Measurements from ENCODE around the gene PRKACA.

Gene PRKACA

DNA sequence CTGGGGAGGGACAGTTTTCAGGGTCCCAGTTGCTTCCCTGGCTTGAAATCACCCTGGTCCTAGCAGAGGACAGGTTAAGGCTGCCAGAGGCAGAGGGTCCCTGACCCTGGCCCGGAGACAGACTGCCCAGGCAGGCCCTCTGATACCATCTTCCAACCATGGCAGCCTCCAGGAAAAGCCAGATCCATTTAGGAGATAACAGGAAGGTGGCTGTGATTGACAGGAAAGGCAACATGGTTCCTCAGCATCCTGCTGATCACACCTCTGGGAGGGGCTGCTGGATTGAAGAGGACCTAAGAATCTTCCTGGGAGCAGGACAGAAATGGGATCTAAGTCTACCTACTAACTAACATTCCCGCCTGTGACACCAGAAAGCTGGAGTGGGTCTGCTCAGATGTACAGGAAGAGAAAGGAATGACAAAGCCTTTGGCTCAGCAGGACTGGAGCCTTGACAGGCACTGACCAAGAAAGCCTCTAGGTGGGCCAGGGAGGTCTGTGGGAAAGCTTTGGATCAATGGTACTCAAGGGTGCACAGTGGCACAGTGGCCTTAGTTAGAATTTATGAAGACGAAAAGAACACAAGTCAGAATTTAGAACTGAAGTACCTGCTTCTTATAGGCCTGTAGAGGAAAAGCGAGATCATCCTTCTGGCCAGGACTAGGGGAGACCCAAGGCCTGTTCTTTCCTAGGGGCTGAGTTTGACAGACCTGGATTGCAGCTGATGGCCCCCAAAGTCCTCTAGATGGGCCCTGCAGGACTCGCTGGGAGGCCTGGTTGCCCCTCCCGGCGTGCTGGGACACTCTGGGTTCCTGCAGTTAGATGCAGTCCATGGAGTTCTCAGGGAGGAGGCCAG is 2.3 kb upstream of the PRKACA start:
- H3K9ac ChIP-seq (ENCODE audit: low read length): peak overlapping the region; percentile 7
- H3K4me3 ChIP-seq (ENCODE audit: low read length): no peak overlapping the region
- H3K4me1 ChIP-seq (ENCODE audit: control insufficient read depth, insufficient read depth, low read length): peaks cover 19% of the 10 kb centered on the region
- no peaks in the 10 kb centered on the region for H3K27me3 ChIP-seq (ENCODE audit: control insufficient read depth, insufficient read depth, low read length)
- H3K27ac ChIP-seq (ENCODE audit: low read depth, low read length): peak overlapping the region; percentile 54
- H3K36me3 ChIP-seq (ENCODE audit: control insufficient read depth, insufficient read depth, low read length): no peaks in the 10 kb centered on the region

DNA sequence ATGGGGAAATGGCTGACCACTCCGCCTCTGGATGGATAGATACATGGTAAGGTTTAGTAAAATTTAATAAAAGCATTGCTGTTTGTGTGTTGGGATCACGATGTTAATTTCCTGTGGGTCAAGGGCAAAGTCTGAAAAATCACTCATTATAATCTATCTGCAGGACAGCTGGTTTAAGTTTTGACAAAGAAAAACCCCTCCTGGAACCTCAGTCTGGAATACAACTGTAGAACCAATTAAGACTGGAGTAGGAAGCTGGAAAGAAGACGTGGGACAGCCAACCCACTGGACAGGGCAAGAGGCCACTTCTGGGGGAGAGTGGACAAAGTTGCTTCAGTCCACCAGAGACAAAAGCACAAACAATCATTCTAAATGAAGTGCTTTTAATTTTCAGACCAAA is 1.6 kb upstream of the PRKACA start:
- peak overlapping the region; percentile 95 for H3K27ac ChIP-seq (ENCODE audit: low read depth, low read length)
- H3K36me3 ChIP-seq (ENCODE audit: control insufficient read depth, insufficient read depth, low read length): no peaks in the 10 kb centered on the region
- peaks cover 19% of the 10 kb centered on the region for H3K4me1 ChIP-seq (ENCODE audit: control insufficient read depth, insufficient read depth, low read length)
- H3K9ac ChIP-seq (ENCODE audit: low read length): peak overlapping the region; percentile 86
- H3K4me3 ChIP-seq (ENCODE audit: low read length): no peak overlapping the region
- no peaks in the 10 kb centered on the region for H3K27me3 ChIP-seq (ENCODE audit: control insufficient read depth, insufficient read depth, low read length)

DNA sequence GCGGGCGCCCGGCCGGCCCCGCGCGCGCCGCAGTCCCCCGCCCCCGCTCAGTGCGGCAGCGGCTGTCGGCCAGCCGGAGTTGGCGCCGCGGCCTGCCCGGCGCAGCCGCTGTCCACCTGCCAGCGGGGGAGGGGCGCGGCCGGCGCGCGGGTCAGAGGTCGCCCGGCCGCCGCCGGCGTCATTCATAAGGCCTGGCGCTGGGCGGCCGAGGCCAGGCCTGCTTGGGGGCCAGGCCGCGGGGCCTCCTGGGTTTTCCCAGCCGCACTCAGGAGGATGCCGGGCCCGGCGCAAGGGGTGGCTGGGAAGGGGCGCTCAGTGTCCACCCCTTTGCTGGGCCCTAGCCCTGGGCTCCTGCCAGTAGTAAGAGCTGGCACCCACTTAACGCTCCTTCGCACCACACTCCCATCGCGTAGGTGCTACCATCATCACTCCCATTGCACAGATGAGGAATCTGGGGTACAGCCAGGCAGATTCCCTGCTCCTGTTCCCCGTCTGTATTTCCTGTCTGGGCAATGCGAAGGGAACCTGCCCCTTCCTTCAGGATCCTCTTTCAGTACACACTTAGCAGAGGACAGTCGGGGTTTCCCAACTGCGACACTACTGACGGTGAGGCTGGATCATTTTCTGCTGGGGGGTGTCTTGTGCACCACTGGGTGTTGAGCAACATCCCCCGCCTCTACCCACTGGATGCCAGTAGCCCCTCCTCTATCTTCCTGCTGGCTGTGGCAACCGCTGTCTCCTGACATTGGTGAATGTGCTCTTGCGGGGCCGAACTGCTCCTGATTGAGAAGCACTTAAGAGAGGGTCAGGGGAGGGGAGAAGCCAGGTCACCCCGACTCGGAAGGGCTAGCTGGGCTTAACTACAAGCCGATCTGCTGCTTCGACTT is 846 bp upstream of the PRKACA start:
- Histone ChIP-seq H3K36me3 (ENCODE audit: control insufficient read depth, insufficient read depth, low read length) (no peaks in the 10 kb centered on the region), H3K9ac (ENCODE audit: low read length) (peak overlapping the region; percentile 86), H3K4me1 (ENCODE audit: control insufficient read depth, insufficient read depth, low read length) (peaks cover 23% of the 10 kb centered on the region), H3K27ac (ENCODE audit: low read depth, low read length) (peak overlapping the region; percentile 95), H3K27me3 (ENCODE audit: control insufficient read depth, insufficient read depth, low read length) (no peaks in the 10 kb centered on the region), H3K4me3 (ENCODE audit: low read length) (peak overlapping the region; percentile 72)

DNA sequence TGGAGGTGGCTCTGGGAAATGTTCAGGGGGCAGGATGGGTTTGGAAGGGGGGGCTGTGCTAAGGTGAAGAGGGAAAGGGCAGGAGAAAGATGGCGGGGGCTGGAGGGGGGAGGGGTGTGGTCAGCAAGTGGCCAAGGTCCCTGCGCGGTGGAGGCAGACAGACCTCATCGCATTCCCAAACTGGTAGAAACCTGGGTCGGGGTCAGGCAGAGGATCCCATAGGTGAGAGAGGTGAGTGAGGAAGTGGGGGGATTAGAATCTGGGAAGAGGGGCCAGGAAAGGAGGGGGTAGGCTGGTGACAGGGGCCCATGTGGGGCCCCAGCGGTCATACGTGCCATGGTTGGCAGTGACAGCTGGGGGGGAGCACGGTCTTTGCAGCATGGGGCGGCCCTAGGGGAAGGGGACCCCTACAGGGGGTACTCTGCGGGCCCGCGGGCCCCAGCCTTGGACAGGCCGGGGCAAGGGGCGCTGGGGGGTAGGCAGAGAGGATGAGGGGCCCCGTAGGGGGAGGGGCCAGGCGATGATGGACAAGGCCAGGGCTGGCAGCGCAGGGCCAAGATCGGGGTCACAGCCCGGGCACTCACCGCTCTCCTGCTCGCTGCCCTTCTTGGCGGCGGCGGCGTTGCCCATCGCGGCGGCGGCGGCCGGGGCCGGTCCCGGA is 514 bp downstream of the PRKACA start:
- no peaks in the 10 kb centered on the region for H3K27me3 ChIP-seq (ENCODE audit: control insufficient read depth, insufficient read depth, low read length)
- H3K9ac ChIP-seq (ENCODE audit: low read length): peak overlapping the region; percentile 13
- no peaks in the 10 kb centered on the region for H3K36me3 ChIP-seq (ENCODE audit: control insufficient read depth, insufficient read depth, low read length)
- peaks cover 33% of the 10 kb centered on the region for H3K4me1 ChIP-seq (ENCODE audit: control insufficient read depth, insufficient read depth, low read length)
- H3K27ac ChIP-seq (ENCODE audit: low read depth, low read length): peak overlapping the region; percentile 63
- H3K4me3 ChIP-seq (ENCODE audit: low read length): peak overlapping the region; percentile 74

DNA sequence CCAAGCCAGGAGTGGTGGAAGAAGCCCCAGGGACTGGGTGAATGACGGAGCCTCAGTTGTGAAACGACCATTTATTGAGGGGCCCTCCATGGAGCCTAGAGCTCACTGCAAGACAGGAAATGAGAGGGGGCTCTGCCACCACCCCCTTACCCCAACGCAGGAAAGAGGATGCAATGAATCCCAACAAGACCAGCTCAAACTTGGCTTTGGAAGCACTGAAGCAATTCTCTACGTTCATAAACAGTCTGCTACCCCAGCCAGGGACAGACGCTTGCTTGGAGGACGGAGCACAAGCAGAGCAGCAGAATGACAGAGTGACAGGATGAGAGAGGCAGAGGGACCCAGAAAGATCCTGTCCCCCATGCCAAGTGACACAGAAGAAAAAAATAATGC is 1.0 kb downstream of the PRKACA start:
- peaks cover 33% of the 10 kb centered on the region for H3K4me1 ChIP-seq (ENCODE audit: control insufficient read depth, insufficient read depth, low read length)
- no peaks in the 10 kb centered on the region for H3K36me3 ChIP-seq (ENCODE audit: control insufficient read depth, insufficient read depth, low read length)
- H3K27ac ChIP-seq (ENCODE audit: low read depth, low read length): peak overlapping the region; percentile 28
- peak overlapping the region; percentile 13 for H3K9ac ChIP-seq (ENCODE audit: low read length)
- H3K27me3 ChIP-seq (ENCODE audit: control insufficient read depth, insufficient read depth, low read length): no peaks in the 10 kb centered on the region
- peak overlapping the region; percentile 74 for H3K4me3 ChIP-seq (ENCODE audit: low read length)

DNA sequence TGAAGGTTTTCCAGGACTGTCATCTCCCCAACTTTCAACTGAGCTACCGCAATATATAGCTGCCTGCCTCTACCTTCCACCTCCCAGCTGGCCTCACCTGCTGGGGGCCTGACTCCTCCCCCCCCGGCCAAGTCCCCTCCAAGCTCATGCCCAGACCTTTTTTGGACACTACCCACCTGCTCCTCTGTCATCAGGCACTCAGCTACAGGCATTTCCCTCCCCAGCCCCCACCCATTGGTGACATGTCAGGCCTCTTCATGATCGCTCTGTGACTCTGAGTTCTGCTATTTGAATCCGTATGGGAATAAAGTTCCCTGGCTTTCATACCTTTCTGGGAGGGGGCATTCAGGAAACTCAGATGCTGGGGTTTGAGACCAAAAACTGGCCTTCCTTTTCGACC is 1.8 kb downstream of the PRKACA start:
- Histone ChIP-seq H3K36me3 (ENCODE audit: control insufficient read depth, insufficient read depth, low read length) (no peaks in the 10 kb centered on the region), H3K4me1 (ENCODE audit: control insufficient read depth, insufficient read depth, low read length) (peaks cover 33% of the 10 kb centered on the region), H3K9ac (ENCODE audit: low read length) (no peak overlapping the region), H3K27ac (ENCODE audit: low read depth, low read length) (no peak overlapping the region), H3K4me3 (ENCODE audit: low read length) (no peak overlapping the region), H3K27me3 (ENCODE audit: control insufficient read depth, insufficient read depth, low read length) (no peaks in the 10 kb centered on the region)

DNA sequence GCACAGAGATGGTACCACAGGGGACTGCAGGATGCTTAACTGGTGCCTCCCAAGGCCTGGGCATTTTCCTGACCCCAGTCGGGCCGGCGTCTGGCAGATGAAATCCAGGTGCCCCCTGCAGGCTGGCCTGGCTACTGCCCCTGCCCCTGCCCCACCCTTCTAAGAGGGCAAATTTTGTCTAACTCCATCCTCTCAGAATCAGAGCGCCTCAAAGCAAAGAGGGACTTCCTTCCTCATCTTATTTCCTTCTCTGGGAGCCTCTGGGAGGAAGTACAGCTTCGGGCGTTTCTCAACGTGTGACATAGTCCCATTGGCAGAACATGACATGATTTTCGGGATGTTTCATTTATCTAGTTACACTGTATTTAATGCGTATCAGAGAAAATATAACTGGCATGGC is 2.7 kb downstream of the PRKACA start:
- Histone ChIP-seq H3K4me3 (ENCODE audit: low read length) (no peak overlapping the region), H3K27me3 (ENCODE audit: control insufficient read depth, insufficient read depth, low read length) (no peaks in the 10 kb centered on the region), H3K9ac (ENCODE audit: low read length) (no peak overlapping the region), H3K4me1 (ENCODE audit: control insufficient read depth, insufficient read depth, low read length) (peaks cover 33% of the 10 kb centered on the region), H3K27ac (ENCODE audit: low read depth, low read length) (no peak overlapping the region), H3K36me3 (ENCODE audit: control insufficient read depth, insufficient read depth, low read length) (no peaks in the 10 kb centered on the region)

DNA sequence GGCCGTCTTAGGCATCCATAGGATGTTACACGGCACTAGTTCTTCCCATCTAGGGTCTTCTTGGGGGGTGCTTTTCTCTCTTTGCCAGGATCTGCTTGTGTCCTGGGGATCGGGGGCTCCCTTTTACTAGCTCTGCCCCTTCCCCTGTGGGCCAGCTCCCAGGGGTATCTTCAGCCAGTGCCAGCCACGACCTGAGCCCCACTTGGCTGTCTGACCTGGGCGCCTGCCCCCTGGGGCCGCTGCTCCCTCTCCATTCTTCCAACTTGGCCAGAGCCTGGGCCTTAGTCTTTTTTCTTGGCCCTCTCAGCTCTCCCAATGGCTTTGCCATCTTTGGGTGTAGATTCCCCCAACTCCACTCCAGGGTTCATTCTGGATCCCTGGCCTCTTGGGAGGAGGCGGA is 3.1 kb downstream of the PRKACA start:
- H3K36me3 ChIP-seq (ENCODE audit: control insufficient read depth, insufficient read depth, low read length): no peaks in the 10 kb centered on the region
- no peaks in the 10 kb centered on the region for H3K27me3 ChIP-seq (ENCODE audit: control insufficient read depth, insufficient read depth, low read length)
- H3K4me1 ChIP-seq (ENCODE audit: control insufficient read depth, insufficient read depth, low read length): peaks cover 33% of the 10 kb centered on the region
- H3K9ac ChIP-seq (ENCODE audit: low read length): no peak overlapping the region
- no peak overlapping the region for H3K27ac ChIP-seq (ENCODE audit: low read depth, low read length)
- H3K4me3 ChIP-seq (ENCODE audit: low read length): no peak overlapping the region

DNA sequence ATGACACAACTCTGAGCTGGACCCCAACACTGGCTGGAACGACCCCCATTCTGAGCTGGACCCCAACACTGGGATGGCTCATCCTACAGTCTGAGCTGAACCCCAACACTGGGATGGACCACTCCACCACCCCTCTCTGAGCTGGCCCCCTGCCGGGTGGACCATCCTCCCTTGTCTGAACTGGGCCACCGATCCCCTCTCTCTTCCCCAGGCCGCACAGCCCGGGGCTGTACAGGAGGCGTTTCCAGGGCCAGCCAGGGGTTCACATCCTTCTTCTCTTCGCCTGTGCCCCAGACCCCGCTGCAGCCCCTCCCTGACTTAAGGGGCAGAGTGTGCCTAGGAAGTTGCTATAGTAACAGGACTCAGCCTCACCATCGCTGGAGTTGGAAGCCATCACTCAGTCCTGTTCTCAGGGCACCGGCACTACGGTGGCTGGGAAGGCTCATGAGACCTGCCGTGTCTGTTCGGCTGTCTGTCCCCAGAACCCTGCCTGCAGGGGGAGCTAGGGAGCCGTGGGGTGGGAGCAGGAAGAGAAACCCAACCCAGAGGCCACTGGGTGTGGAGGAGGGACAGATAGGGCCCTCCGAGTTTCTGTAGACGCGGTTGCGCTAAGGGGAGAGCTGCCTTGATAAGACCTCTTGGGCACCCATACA is 3.7 kb downstream of the PRKACA start:
- H3K27ac ChIP-seq (ENCODE audit: low read depth, low read length): peak overlapping the region; percentile 68
- no peak overlapping the region for H3K9ac ChIP-seq (ENCODE audit: low read length)
- H3K36me3 ChIP-seq (ENCODE audit: control insufficient read depth, insufficient read depth, low read length): no peaks in the 10 kb centered on the region
- no peak overlapping the region for H3K4me3 ChIP-seq (ENCODE audit: low read length)
- peaks cover 29% of the 10 kb centered on the region for H3K4me1 ChIP-seq (ENCODE audit: control insufficient read depth, insufficient read depth, low read length)
- no peaks in the 10 kb centered on the region for H3K27me3 ChIP-seq (ENCODE audit: control insufficient read depth, insufficient read depth, low read length)

DNA sequence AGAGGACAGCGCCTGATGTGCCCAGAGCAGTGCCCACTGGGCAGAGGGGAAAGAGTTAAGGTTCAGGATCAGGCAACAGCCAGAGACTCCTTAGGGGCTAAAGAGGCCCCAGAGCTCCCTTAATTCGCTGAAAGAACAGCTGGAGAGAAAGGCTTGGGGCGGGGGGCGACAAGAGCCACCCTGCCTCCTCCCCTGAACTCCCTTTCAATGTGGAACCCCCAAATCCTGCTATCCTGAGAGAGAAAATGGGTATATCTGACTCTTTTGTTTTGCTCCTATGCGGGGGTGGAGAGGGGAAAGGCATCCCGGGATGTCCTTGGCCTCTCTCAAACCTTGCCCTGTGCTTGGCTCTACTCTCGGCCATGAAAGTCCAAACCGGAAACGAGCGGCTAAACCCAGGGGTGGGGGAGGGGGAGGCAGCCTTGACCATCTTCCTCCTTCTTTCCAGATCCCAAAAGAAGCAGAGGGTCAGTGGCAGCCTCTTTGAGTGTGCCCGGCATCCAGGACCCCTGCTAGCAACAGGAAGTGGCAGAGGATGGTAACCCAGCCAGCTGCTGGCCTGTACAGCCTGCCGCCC is 4.7 kb downstream of the PRKACA start:
- Histone ChIP-seq H3K36me3 (ENCODE audit: control insufficient read depth, insufficient read depth, low read length) (no peaks in the 10 kb centered on the region), H3K9ac (ENCODE audit: low read length) (no peak overlapping the region), H3K4me3 (ENCODE audit: low read length) (peak overlapping the region; percentile 29), H3K4me1 (ENCODE audit: control insufficient read depth, insufficient read depth, low read length) (peaks cover 24% of the 10 kb centered on the region), H3K27me3 (ENCODE audit: control insufficient read depth, insufficient read depth, low read length) (no peaks in the 10 kb centered on the region), H3K27ac (ENCODE audit: low read depth, low read length) (peak overlapping the region; percentile 68)

DNA sequence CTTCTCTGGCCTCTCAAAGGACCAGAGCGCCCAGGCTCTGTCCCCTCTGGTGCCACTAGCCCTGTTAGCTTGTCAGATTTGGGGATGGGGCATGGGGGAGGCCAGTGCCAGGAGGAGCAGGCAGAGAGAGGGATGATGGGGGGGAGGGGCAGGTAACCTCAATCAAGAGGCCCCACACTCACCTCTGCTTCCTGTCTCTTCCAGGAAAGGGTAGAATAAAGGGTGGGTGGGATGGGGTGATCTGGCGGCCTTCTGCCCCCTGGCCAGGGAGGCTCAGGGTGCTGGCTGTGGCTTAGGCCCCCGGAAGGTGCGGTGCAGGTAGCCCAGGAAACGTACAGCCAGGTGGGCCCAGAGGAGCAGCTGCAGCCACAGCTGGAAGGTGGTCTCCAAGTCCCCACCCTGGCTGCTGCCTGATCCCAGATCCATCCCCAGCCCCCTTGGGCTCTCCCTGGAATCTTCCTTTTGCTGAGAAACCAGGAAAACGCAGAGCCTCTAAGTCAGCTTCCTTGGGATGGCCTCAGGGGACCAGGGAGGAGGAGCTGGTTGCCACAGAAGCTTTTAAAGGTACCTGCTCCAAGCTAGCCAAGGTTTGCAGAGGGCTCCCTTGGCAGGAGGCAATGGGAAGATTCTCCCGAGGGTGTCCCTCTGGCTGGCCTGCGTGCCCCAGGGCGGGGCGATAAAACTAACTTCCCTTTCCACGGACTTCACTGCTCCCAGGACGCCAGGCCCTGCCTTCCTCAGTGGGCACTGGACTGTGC is 5.3 kb downstream of the PRKACA start:
- Histone ChIP-seq H3K9ac (ENCODE audit: low read length) (no peak overlapping the region), H3K27me3 (ENCODE audit: control insufficient read depth, insufficient read depth, low read length) (no peaks in the 10 kb centered on the region), H3K36me3 (ENCODE audit: control insufficient read depth, insufficient read depth, low read length) (no peaks in the 10 kb centered on the region), H3K4me3 (ENCODE audit: low read length) (peak overlapping the region; percentile 29), H3K27ac (ENCODE audit: low read depth, low read length) (peak overlapping the region; percentile 68), H3K4me1 (ENCODE audit: control insufficient read depth, insufficient read depth, low read length) (peaks cover 30% of the 10 kb centered on the region)
